ENCODE measurements around the gene GABRG3.

The GABRG3 gene

DNA sequence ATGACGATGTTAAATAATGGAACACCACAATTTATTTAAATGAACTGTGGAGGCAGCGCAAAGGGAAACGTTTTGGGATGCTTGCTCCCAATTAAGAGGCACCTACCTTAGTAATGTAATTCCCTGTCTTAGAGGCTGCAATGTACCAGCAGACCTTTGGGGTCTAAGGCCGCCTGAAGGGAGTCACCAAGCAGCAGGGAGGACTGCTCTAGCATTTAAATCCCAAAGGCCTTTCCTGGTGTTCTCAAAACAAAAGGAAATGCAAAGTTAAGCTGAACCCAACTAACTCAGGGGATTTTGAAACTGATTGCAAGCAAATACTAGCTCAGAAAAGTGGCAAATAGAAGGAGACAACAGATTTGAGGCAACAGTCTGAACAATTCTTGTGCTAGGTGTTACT lies 510.8 kb downstream of the GABRG3 start:
- no peak for DNase-seq

DNA sequence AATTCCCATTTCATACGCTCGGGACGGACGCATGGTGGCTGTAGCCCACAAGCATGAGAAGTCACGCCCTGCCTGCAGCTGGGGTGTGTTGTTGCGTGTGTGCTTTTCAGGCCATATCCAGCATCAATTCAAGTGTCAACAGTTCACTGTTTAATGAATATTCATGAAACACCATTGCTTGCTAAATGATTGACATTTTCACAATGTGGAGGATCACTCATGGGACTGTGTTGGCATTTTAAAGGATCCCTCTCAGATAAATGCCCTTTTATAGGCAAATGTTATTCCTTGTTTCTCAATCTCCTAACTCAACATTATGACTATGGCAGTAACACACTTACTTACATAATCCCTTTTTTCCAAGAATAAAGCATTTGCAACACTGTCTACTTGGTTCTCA lies 511.3 kb downstream of the GABRG3 start:
- DNase-seq = no peak

DNA sequence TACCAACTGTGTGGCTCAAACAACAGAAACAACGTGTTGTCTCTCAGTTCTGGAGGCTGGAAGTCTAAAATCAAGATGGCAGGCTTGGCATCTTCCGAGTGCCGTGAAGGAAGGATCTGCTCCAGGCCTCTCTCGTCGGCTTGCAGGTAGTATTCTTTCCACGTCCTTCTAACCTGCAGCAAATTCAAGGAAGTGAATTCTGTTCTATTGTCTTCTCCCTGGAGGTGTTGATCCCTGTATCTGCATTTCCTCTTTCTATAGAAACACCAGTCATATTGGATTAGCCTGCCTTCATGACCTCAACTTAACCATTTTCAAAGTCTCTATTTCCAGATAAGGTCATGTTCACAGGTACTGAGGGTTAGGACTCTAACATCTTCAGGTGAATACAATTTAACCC lies 512.1 kb downstream of the GABRG3 start:
- no peak for DNase-seq

DNA sequence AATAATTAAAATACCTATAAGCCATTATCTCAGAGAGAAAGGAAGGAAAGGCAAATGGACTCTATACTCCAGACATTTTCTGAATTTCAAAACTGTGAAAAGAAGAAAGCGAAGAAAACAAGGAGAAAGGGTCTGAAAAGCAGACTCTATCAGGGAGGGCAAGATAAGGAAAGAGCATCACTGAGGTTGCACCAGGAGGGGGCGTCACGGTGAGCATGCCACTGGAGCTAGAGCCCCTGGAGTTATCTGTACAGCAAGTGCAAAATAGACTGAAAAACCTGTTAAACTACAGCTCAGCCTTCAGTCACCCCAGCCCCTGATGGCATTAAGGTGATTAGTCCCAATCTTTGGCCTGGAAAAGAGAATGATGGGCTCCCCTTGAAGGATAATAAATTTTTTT lies 514.3 kb downstream of the GABRG3 start:
- no peak for DNase-seq

DNA sequence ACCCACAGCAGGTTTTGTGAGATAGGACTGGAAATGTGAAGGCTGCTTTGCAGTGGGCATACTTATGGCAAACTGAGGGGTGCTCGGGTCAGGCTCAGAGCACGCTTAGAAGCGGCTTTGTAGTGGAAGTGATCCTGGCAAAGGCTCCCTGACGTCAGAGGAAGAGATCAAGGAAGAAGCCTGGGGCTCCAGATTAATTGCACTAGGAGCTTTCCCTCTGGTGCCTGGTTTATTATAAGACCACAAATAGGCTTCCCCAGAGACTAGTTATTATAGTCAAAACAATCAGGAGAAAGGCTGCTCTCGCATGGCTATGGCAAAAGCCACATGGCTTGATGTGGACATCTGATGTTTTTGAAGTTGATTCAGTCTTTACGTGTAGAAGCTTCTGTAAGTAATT lies 515.1 kb downstream of the GABRG3 start:
- DNase-seq = peak; percentile 29

DNA sequence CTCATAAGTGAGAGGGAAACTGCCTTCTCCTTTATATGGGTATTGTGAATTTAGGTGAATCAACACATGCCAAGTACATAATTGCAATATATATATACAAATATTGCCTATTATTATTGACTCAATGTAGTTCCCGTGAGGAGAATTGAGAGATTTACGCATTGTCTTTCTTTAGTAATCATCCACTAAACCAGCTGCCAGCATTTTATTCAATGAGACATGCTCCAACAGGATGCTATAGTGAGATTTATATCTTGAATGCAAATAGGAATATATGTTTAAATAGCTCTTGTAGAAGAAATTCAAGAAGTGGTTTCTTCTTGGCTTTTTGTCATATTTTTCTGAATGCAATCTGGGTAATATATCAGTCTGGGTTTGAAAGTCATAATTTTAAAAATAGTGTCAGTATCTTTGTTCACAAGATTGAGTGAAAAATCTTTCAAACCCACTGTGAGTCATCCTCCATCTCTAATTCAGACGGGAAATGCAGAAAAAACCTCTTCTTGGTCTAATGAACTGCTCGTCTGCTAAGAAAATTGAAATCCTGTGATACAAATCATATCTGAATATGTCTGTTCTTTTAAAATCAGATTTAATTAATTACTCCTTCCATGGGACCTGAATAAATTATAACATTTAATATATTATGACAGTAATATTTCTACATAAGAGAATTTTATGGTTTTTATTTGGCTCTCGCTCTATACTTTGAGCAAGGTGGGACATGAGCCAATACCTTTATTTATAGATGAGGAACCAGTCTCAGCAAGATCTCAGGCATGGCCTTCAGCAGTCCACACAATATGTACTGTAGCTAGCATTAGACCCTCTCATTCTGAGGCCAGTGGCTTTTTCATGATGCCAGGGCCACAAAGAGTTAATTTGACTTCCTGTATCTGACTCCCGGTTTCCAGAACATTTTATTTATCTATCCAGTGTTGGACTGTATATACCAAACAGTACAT lies 516.0 kb downstream of the GABRG3 start:
- DNase-seq = peak; percentile 25

DNA sequence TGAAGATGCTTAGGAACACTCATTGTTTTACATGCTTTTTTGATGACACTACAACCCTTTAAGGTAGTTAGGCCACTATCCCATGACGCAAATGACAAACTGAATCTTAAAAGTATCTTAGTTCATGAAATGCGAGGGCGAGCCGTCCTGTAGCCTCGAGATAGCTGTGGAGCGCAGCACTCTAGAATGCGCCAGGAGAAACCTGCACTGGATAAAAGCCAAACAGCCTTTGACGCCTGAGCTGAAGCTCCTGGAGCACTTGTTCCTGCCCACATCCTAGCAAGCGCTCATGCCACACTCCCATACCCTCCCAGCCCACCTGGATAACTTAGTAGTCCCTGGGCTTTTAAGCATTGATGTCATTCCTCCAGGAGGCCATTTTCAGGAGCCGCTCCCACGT lies 516.9 kb downstream of the GABRG3 start:
- peak; percentile 7 for DNase-seq

DNA sequence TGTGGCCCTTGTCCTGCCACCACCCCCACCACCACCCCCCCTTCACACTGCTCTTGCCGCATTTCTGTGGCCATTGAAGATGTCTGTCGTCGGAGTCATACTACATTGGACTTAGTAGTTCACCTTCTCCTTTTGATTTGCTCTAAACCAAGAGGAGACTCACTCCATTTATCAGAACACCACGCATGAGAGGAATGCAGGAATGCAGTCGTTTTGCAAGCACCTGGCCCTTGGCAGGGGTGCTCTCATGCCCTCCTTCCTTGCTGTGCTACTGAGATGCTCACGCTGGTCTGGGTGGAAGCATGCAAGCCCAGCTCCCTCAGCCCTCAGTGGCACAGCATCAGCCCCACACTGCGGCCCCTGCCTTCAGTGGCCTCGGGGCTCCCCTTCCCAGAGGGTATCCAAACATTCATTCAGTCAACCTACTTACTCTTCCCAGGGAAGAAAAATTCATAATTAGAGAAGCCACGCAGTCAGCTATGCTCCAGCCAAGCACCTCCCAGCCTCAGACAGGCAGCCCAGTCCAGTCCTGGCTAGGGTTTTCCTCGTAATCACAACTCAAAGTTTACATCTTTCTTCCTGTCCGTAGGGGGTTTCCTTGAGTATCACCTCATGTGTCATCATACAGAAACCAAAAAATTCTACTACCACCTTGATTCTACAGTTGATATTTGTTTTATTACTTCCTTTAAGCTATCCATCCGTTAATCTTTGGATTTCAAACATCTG lies 520.0 kb downstream of the GABRG3 start:
- DNase-seq = no peak

DNA sequence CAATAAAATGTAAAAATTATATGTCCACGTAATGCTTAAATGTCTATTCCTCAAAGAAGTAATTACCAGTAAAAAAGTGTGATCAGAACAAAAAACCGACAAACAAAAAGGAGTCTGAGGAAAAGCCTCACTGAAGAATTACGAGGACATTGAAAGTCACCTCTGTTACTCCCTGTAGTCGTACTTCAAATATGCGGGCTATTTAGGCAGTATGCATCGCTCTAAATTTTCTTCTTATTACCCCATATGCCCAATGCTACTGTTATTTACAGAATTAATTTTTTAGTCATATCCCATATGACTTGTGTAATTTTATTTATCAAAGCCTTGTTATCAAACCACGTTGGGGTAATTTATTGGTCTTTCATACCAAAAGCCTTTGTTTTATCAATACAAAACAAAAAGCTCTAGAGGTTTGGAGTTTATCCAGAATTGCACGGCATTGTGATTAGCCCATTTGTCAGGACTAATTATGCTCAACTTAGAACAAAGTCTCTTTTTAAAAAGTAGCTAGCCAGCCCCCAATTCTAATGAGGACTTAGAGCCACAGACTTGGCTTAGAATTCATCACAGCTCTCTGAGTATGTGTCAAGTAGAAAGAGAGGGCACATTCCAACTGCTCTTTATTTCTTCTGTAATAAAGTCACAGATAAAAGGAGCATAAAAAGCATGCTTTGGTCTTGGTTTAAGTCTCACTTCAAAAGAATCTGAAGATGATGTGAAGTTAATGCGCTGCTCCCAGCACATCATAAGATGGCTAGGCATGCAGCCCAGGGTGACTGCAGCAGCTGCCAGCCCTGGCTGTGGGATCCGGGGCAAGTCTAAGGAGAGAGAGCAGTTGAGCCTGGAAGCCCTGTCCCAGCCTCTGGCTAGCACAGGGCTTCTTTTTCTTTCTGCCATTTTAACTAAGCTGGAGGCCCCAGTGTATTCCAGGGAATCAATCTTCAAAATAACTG lies 521.0 kb downstream of the GABRG3 start:
- DNase-seq = no peak

DNA sequence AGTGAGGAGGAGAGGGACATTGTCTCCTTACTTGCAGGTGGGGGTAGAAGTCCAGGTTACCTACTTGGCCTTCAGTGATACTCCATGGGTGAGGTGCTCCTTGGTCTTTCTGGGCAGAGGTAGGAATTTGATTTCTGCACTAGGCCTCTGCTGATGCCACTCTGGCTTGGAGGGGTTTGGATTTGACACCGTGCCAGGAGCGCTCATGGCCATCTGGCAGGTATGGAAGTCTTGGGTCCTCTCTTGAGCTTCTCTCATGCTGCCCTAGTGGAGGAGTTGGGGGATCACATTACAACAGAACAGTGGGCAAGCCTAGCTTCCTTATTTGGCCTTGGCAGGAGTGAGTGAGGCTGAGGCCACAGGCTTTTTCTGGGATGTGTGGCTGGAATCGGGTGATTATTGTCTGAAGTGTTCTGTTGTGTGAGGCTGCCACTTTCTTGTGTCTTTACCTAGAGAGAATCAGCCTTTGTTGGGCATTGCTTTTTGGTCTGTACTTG lies 525.0 kb downstream of the GABRG3 start:
- DNase-seq = peak; percentile 22

DNA sequence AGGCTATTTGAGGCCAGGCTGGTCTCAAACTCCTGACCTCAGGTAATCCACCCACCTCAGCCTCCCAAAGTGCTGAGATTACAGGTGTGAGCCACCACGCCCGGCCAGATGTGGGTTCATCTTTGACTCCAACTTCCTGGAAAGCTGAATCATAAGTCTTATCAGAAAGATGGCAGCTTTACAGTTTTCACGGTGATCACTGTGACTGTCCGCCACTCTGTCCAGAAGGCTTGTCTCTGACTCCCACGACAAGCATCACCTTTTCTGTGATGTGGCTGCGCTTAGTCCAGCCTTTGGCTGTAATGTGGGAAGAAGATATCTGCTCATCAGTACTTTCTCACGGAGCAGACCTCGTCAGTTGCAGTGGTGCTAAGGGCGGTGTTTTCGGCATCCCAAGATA lies 527.7 kb downstream of the GABRG3 start:
- no peak for DNase-seq

DNA sequence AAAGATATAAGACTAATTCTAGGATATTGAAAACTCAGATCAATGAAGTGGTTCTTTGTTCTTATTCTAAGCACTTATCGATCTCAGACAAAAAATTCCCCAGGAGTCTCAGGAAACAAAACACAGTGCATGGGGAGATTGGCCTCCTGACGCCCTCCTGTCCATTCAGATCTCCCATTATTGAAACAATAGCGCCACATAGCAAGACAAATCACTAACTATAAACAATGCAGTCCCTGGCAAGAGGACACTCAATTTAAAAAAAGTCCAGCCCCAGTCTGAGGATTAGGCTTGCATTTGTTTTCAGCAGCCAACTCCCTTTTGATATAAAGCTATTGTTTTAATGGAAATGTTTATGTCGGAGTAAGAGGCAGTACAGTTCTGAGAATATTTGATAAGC lies 528.2 kb downstream of the GABRG3 start:
- DNase-seq = no peak

DNA sequence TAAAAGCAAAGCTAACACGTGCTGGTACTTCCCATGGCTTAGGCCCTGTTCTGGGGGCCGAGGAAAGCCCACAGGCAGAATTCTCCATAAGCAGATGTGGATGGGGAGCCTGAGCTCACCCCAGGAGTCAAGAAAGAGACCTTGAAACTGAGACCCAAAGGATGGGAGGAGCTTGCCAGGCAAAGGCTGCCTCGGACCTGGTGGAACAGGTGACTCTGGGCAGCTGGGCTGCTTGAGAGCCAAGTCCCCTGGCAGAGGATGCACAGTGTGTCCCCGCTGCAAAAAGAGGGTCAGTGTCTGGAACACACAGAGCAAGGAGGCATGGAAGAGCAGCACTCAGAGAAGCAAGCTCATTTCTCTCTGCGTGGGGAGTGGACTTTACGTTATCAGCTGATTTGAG lies 528.7 kb downstream of the GABRG3 start:
- no peak for DNase-seq

DNA sequence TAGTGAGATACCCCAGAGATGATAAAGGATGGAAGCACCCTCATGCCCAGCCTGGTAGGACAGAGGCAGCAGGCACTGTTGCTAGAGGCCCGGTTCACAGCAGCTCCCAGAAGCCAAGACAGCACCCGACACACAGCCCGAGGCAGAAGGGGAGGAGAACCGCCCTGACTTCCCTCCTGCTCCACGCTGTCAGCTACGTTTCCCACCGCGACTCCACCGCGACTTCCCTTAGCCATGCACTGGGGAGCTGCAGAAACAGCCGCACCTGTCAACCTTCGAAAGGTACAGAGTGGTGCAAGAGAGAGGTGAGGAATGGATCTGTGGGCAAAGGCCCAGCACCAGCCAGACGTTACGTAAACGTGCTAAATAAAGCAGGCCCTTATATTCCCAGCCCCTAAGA lies 529.2 kb downstream of the GABRG3 start:
- no peak for DNase-seq

DNA sequence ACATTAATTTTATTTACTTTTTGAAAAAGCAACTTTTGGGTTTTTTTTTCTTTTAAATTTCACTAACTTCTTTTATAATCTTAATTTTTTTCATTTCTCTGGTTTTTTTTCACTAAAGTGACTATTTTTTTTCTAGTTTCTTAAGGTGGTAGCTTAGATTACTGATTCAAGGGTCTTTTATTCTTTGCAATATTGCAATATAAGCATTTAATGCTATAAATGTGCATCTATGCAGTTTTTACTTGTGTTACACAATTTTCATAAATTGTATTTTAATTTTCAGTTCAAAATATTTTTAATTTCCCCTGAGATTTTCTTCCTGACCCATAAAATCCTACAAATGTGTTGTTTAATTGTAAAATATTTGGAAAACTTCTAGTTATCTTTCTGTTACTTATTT lies 535.8 kb downstream of the GABRG3 start:
- no peak for DNase-seq

DNA sequence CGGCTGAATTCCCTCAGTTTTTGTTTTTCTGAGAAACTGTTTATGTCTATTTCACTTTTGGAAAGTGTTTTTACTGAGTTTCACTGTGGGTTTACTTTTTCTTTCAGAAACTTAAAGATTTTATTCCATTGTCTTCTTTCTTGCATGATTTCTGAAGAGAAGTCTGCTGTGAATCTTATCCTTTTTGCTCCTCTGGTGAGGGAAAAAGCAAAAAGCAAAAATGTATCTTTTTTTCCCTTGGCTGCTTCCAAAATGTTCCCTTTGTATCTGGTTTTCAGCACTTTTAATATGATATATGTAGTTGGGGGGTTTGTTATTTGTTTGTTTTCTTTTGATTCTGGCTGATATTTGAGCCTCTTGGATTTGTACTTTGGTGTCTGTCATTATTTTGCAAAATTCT lies 538.0 kb downstream of the GABRG3 start:
- no peak for DNase-seq

DNA sequence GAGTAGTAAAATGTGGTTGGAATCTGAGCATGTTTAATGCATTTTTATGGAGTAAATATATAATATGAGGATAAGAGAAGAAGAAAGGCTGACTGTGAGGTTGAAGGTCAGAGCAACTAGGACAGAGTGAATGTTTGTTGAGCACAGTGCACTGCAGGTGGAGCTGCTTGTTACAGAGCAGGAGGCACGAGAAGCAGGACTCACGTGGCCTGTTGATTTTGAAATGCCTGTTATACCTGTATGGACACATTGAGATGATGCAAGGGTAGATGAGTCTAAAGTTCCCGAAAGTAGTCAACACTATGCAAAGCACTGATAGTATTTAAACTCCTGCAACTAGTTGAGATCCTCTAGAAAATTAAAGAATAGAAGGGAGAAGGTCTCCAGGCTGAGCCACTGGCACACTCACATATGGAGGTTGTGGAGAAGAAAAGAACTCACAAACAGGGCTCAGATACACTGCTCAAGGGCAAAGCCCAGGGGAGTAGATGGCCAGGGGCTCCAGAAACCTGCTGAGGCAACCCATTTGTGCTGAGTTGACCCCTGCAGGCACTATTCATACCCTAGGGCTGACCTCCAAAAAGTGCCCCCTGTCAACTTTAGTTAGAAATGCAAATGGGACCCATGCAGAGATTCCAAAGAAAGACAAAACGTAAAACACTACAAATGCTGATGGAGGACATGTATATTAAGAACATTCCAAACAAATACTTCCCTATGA lies 541.5 kb downstream of the GABRG3 start:
- no peak for DNase-seq

DNA sequence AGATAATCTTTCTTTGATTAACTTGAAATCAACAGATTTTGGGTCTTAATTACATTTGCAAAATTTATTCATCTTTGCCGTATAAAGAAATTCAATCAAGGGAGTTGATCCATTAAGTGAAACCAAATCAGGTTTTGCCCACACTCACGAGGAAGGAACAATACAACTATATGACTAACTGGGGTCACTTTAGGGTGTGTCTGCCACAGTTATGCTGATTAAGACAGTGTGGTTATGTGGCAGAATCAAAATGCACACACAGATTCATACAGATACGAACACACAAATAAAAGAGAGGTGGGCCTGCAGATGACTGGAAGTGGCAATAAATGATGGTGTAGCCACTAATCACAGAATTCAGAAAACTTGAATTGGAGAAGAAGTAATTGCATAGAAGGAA lies 543.5 kb downstream of the GABRG3 start:
- DNase-seq = no peak

DNA sequence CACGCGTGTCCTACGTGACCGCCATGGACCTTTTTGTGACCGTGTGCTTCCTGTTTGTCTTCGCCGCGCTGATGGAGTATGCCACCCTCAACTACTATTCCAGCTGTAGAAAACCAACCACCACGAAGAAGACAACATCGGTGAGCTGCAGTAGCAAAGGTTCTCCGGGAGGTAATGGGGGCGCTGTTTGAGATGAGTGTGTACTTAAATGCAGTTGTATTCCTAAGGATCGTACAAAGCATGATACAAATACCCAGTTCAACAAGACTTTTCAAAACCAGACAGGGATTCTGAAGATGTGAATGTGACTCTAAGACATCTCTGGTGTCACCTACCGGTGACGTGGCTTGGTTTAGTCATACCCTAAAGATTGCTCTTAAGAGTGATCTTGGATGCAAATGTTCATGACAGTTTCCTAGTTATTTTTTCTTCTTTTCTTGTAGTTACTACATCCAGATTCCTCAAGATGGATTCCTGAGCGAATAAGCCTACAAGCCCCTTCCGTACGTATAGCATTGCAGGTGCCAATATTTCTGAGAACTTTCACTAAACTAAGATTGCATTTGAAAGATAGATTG lies 556.6 kb downstream of the GABRG3 start:
- DNase-seq = no peak

DNA sequence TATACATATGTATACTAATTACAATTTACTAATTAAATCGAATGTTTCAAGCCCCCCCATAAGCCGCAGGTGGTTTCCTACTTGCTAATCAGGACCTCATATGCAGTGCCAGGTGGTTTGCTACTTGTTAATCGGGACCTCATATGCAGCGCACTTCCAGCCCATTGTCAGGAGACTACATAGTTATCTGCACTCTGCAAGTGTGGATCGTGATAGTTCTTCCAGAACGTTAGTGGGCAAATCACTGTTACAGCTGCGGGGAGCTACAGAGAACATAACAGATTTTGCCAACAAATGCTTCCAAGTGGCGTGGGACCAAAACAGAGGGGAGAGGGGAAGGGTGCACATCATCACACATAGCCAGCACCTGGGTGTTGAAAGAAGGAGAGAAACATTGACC lies 558.4 kb downstream of the GABRG3 start:
- DNase-seq = no peak

DNA sequence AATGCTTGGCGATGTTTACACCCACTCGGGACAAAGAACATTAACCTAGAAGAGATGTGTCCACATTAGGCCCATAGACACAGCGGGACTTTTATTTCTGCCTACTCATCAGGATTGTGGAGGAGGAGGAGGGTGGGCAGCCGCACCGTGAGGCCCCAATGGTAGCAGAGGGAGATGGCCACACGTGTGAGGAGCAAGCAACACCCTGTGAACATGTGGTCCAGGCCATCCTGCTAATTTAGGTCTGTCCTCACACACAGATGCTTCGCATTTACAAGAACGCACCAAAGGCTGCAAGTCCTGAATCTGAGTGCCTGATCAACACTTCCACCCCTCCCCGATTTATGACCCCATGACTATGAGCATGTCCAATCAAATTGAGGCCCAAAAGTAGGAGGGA lies 560.0 kb downstream of the GABRG3 start:
- no peak for DNase-seq

DNA sequence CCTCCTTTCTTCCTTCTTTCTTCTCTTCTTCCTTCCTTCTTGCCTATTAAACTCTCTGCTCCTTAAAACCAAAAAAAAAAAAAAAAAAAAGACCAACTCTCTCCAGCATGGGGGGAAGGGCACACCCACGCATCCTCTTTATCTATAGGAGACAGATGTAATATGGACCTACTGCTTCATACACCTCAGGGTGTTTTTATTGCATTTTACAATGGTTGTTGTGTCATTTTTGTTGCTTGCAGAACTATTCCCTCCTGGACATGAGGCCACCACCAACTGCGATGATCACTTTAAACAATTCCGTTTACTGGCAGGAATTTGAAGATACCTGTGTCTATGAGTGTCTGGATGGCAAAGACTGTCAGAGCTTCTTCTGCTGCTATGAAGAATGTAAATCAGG lies 561.4 kb downstream of the GABRG3 start:
- no peak for DNase-seq

Measured in NCI-H345 (cell line).